AG10803 (cell line): ENCODE measurements around the gene TAX1BP1.

Experiments
- DNase-seq: peaks from one replicate; pipeline ENCODE4 v3.0.0; 2010; ENCODE audit warnings: low read depth
- H3K4me3 ChIP-seq: 2 replicates; pipeline ENCODE4 v1.5.1; 2011; ENCODE audit warnings: mild to moderate bottlenecking, low read length, control low read depth
- TF ChIP-seq, protein P1 (sequence below): conservative IDR thresholded peaks from 2 replicates; pipeline ENCODE4 v1.5.1; 2011; ENCODE audit warnings: mild to moderate bottlenecking, low read length, control low read depth, inconsistent platforms

The TAX1BP1 gene

DNA sequence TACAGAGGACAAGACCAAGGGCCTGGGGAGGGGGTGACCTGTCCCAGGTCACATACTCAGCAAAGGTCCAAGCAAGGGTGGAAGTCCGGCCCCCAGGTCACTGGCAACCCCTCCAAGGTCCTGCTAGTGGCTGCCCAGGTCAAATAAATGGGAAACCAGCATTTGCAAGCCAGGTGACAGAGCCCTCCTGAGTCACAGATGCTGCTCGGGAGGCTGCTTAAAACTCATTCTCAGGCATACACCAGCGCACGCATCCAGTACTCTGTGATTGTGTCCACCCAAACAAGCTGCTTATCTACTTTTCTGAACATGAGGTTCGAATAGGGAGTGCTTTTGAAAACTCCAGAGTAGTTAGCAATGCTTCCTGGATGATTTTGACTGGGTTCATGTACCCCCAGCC, 130.6 kb downstream of the TAX1BP1 start:
- no peak for DNase-seq
- H3K4me3 ChIP-seq: no peak overlapping the region
- TF ChIP-seq, protein P1, sequence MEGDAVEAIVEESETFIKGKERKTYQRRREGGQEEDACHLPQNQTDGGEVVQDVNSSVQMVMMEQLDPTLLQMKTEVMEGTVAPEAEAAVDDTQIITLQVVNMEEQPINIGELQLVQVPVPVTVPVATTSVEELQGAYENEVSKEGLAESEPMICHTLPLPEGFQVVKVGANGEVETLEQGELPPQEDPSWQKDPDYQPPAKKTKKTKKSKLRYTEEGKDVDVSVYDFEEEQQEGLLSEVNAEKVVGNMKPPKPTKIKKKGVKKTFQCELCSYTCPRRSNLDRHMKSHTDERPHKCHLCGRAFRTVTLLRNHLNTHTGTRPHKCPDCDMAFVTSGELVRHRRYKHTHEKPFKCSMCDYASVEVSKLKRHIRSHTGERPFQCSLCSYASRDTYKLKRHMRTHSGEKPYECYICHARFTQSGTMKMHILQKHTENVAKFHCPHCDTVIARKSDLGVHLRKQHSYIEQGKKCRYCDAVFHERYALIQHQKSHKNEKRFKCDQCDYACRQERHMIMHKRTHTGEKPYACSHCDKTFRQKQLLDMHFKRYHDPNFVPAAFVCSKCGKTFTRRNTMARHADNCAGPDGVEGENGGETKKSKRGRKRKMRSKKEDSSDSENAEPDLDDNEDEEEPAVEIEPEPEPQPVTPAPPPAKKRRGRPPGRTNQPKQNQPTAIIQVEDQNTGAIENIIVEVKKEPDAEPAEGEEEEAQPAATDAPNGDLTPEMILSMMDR: no peak

DNA sequence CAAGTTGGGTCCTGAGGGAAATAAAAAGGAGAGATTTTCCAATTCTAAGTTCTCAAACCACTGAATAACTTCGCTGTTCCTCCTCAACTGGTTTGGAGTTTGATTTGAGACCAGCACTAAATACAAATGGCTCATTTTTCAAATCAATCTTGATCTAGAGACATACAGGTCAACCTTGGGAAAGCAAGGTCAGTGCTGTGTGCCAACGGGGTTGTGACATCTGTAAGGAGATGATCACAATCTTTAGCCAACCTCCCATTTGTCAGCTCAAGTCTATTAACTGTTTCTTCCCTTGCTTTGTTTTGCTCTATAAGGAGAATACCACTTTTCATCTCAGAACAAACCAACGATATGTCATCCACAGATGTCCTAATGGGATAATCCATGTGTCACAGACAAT, 131.1 kb downstream of the TAX1BP1 start:
- no peak overlapping the region for H3K4me3 ChIP-seq
- TF ChIP-seq, protein P1: no peak
- no peak for DNase-seq

DNA sequence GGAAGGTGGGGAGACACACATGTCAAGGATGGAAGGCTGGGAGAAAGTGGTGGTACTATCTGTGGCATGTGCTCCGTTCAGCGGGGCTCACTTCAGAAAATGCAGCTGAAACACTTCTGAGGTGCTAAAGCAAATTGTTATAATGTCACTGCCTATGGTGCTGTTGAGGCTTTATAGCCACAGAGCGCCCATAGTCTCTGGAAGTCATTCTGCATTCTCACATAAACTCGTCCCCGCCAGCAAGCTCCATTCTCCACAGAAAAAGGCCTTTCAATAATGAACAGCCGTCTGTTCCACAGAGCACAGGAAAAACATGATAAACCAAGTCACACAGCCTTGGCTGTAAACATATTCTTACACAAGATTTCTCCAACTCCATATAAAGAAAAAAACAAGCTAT, 131.9 kb downstream of the TAX1BP1 start:
- no peak overlapping the region for H3K4me3 ChIP-seq
- no peak for DNase-seq
- TF ChIP-seq, protein P1: no peak

DNA sequence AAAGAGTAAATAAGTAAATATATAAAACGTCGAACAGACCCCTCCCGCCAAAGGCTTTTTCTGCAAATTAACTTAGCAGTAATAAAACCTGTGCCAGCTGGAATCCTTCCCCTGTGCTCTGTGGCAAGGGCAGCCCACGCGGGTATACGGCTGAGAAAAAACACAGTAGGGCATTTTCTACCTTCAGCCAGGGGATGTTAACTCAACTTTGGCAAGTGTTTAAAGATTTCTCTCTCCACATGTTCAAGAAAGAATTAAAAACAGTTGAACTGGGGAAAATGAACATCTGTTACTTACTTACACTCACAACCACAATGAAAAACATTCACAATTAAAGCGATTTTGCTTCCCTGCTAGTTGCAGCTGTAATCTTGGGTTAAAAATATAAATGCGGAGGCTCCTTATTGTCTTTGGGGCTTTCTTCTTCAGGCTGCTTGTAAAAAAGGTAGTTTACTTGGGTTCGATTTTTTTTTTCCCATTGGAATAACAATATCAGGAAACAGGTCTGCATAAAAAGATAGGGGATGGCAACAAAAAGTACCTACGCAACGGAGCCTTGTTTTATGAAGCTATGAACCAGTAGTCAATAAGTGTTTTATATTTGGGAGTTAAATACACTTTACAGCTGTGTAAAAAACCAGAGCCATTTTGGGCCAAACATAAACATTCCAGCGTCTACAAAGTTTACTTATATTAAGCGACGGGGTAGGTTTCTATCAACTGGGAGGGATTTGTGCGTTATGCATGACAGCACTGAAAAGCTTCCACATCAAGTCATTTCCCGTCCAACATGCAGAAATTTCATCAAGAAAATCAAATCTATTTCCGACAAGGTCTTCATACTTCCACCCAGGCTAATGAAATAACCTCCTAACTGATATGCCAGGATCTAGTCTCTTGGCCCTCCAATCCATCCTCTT, 132.7 kb downstream of the TAX1BP1 start:
- peak; percentile 64 for DNase-seq
- TF ChIP-seq, protein P1: no peak
- H3K4me3 ChIP-seq: no peak overlapping the region

DNA sequence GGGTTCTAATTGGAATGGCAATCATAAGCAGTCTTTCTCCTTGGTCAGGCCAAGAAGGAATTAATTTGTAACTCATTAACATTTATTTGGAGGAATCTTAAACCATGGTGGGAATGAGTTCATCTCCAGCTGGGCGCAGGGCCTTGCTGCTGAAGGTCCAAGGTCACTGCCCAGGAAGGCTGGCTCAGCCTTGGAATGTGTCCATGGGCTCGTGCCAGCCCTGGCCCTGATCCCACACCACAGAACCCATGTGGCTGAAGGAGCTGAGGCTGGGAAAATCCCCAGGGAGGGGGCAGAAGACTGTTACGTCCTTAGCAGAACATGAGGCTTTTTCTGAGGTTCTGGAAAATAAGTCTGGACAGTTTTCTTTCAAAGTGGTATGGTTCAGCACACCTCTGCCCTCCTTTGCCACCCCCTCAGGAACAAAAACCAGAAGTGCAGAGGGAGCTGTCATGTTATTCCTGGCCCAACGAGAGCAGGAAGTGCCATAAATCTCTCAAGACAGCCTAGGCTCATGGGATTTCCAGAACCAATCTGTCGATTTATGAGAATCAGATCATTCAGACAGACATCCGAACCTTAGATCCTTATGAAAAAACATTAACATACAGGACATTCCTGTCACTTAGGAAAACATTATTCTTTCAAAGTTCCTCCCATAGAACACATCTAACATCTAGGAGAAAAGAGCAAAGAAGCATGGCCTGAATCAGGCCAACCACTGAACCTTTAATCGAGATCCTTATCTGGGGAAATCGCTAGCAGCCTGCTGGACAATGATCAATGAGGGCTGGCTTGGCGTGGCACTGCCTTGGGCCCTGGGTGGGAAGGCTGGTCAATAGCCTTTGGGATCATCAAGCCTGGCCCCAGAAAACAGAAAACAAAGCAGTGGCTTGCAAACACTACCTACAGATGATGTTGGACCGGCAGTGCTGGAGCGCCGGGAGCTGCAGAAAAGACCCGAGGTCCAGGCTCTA, 134.3 kb downstream of the TAX1BP1 start:
- TF ChIP-seq, protein P1: no peak
- peak; percentile 72 for DNase-seq
- H3K4me3 ChIP-seq: no peak overlapping the region

DNA sequence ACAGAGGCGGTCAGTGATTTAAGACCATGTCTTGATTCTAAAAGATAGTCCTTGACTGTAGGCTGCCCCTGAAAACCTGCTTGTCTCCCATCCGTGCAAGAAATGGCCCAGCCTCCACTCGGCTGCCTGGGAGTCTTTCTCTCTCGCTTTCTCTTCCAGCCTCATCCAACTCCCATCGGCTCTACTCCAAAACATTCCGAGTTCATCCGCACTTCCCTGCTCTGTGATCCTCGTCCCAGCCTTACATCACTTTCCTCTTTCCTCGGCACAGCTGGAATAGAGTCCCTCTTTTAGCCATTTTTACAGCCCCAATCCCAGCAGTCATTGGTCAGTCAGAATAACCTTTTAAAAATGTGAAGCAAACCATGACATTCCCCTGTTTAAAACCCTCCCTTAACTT, 135.1 kb downstream of the TAX1BP1 start:
- H3K4me3 ChIP-seq: no peak overlapping the region
- TF ChIP-seq, protein P1: no peak
- no peak for DNase-seq
